HG03097 (cell line): Measurements from ENCODE around the gene KBTBD7.
"Not testable (repeated sequence)": the region's sequence is repeated elsewhere in the genome, so short reads cannot be mapped to it uniquely, and the experiment has no call there.

ENCODE experiments used
- ATAC-seq: cut with Tn5 transposase; IDR thresholded peaks from one replicate; pipeline ENCODE4 v1.9.1; 2021; ENCODE audit not compliant: unreplicated experiment, low FRiP score

Gene KBTBD7

GRCh38 chr13:41199079-41199478, 4.7 kb upstream of the KBTBD7 start:
- no peak for ATAC-seq

DNA sequence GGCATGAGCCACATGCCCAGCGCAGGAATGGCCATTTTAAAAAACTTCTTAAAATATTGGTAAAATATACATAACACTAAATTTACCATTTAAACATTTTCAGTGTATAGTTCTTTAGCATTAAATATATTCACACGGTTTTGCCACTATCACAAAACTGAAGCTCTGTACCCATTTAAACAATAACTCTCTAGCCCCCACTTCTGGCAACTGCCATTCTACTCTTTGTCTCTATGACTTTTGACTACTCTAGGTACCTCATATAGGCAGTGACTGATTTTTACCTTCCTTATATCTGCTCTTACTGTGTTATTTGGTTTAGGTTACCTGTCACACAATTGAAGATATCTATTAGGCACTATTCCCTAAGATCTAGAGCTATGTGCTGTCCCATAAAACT, 2.3 kb upstream of the KBTBD7 start:
- ATAC-seq = no peak

DNA sequence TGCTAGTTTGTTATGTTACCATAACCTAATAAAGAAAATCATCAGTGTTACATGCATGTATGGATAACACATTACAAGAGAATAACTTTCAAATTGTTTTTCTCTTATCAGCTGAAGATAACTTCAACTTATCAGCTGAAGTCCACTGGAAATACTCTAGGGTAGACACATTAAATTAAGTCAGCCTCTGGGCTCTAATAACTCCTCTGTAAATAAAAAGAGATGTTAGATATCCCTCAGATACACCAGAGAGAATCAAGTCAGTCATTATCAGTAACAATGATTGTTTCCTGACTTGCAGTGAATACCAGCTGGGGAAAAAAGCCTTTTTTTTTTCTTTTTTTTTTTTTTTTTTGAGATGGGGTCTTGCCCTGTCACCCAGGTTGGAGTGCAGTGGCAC, 1.6 kb upstream of the KBTBD7 start:
- ATAC-seq = no peak

GRCh38 chr13:41193469-41193868, 900 bp downstream of the KBTBD7 start:
- ATAC-seq = no peak

DNA sequence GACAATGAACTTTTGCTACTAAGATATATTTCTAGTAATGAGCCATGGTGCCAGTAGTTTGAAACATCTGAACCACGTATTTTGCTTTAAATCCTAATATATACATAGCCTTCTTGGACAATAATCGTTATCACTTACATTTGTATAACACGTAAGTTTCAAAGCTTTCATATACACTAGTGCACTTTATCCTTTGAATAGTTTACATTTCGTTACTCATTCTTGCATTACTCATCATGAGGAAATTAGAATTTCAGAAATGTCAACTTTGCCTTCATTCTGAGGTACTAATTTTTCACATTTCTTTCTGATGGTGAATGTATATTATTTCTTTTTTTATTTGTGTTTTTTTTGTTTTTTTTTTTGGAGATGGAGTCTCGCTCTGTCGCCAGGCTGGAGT, 5.8 kb downstream of the KBTBD7 start:
- no peak for ATAC-seq

DNA sequence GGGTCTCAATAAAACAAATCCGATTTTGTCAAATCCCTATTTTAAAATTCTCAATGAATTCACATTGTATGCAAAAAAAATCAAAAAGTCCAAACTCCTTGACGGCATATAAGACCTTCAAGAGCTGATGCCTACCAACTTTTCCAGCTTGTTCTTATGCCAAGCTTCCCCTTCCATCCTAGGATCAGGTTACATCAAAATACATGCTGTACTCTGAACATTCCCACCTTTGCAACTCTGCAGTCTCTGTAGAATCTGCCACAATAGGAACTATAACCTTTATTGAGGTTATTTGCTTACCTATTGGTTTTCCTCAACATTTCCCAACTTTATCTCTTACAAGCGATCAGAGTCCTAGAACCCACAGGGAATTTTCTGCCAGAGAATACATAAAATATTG, 7.9 kb downstream of the KBTBD7 start:
- ATAC-seq = no peak

DNA sequence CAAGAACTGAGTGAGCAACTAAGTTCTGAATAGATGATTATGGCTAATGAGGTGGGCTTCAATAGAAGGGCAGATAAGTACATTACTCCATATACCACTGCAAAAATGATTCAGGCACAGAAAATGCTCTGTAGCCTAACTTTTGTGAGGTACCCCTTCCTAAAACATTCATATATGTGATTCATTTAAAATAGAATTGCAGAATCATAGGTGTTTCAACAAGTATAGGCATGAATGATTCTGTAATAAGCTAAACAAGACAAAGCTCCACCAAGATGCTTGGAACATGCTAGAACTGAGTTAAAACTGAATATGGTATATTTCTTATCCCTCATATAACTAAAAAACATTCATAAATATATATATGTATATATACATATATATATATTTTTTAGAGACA, 12.1 kb downstream of the KBTBD7 start:
- ATAC-seq = no peak

GRCh38 chr13:41179593-41180250, 14.6 kb downstream of the KBTBD7 start:
- ATAC-seq = no peak

- no peak for ATAC-seq
Measured at GRCh38 chr13:41178040-41178439, 16.3 kb downstream of the KBTBD7 start.

- no peak for ATAC-seq
Measured at GRCh38 chr13:41177616-41178015, 16.8 kb downstream of the KBTBD7 start.

GRCh38 chr13:41175576-41175975, 18.8 kb downstream of the KBTBD7 start:
- ATAC-seq = not testable (repeated sequence)

DNA sequence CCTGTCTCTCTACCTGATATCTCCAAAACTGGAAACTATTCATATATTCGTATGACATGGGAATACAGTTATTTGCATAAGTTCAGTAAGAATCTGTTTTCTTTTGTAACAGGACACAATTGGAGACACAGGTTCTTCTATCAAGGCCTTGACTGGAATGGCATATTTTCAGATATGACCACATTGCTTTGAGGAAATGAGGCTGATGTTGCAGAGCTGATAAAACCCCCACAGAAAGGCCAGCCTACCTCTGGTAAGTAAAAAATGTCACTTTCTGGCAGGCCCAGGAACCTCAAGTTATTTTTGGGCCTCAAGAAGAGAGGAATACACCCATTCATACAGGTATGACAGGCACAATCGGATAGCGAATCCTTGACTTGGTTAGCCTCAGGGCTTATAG, 32.2 kb downstream of the KBTBD7 start:
- ATAC-seq = no peak

DNA sequence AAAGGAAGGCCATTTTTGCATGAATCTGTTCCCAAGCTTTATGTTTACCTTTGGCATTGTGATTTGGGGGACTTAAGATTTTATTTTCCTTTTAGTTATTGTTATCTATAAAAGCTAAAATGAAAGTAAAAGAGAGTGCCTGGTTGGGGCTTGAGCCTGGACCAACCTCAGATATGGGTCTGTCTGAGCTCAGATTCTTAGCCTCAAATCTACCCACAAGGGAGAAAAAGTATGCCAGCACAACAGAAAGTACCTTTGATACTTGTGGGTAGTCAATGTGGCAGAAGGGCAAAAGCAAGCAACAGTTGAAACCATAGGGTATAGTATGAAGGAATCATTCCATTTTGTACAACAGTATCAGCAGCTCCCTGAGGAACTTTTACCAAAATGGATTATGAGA, 35.2 kb downstream of the KBTBD7 start:
- no peak for ATAC-seq

- ATAC-seq = no peak
Measured at GRCh38 chr13:41157048-41157717, 37.2 kb downstream of the KBTBD7 start.

DNA sequence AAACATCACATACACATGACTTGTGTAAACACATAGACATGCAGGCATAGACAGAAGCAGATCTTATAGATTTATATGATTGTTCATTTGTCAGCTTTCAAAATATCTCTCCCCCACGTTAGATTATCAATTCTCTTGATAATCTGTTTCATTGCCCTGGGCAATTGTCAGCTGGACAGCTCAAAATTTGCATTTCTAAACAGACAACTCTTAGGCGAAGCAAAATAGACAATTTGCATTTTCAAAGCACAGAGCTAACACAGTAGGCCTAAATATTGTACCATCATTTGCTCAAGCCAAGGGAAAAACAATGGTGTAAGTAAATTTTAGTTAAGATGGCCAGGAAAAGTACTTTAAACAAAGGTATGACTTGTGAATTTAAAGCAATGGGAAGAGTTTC, 37.7 kb downstream of the KBTBD7 start:
- ATAC-seq = no peak

DNA sequence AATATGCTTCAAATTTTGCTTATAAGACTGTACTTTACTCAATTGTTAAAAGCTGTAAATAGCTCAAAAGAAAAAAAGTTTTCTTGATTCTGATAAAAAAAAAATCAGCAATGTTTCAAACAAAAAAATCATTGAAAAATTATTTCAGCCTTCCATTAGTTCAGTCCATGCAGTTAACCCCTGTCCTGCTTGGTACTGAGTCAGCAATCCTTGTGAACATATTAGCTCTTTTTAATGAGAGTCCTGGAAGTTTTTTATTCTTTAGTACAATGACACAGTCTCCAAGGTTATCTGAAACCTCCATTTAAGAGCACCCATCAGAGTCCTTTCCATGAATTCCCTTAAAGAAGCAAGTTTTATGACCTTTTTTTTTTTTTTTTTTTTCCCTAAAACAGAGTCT, 40.3 kb downstream of the KBTBD7 start:
- ATAC-seq = no peak

DNA sequence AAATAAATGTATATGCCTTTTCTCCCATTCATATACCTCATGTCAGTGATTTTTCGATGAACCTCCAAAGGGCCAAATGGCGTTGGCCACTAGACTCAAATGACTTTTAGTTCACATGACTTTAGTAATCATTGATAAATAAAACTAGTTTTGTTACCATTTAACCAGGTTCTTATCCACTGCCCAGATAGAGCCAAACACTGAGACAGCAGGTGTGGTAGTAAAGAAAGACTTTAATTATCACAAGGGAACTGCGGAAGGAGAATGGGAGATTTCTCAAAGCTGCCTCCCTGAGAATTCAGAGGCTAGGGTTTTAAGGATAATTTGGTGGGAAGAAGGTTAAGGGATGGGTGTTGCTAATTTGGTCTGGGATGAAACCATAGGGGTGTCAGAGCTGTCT, 42.4 kb downstream of the KBTBD7 start:
- no peak for ATAC-seq

- no peak for ATAC-seq
Measured at GRCh38 chr13:41150058-41150457, 44.3 kb downstream of the KBTBD7 start.

DNA sequence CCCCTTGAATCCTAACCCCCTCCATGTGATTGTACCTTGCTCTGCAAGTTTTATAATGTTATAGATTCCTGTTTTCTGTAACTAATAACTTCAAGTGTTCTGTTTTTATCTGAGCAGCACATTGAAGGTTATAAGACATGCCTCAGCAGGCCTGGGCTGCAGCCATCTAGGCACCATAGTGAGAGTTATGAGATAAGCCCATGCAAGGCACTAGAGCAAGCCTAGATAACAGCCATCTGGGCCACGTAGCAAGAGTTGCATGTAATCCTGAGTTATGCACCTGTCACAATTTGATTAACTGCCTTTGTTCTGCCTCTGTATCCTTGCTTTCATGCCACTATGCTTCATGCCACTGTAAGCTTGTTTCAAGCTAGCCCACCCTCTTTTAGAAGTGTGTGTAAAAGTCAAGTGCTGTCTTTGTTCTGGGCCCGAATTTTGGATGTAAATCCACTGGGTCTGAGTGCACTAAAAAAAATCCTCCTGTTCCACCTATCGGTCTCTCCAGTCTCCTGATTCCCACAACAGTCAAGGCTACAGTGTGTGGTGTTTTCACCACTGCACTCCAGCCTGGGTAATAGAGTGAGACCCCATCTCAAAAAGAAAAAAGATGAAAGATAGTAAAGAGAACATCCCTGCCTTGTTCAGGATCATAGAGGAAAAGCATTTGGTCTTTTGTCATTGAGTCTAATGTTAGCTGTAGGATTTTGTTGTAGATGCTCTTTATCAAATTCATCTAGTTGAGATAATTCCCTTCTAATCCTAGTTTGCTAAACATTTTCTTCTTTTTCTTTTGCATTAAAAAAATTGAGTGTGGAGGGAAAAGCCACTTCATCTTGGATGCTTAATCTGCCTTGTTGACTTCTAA, 45.7 kb downstream of the KBTBD7 start:
- no peak for ATAC-seq

- ATAC-seq = no peak
Measured at GRCh38 chr13:41145136-41145908, 49.0 kb downstream of the KBTBD7 start.

- no peak for ATAC-seq
Measured at GRCh38 chr13:41144576-41144975, 49.8 kb downstream of the KBTBD7 start.
